D721Med (cell line): Measurements from ENCODE around the gene MS4A10.

Experiments used
- DNase-seq: peaks from one replicate; pipeline ENCODE4 v3.0.0; 2011; ENCODE audit warnings: low spot score; ENCODE audit not compliant: insufficient read length
- FAIRE-seq: peaks from 2 replicates; lab custom pipeline; 2011; peaks lifted over from hg19 to GRCh38; lab: Jason Lieb, UNC
- TF ChIP-seq, protein P1 (sequence below): IDR thresholded peaks from 2 replicates; pipeline ENCODE4 v1.5.1; 2012; ENCODE audit warnings: mild to moderate bottlenecking, control low read depth; ENCODE audit not compliant: insufficient read depth; ENCODE audit errors: missing control alignments

Gene MS4A10

DNA sequence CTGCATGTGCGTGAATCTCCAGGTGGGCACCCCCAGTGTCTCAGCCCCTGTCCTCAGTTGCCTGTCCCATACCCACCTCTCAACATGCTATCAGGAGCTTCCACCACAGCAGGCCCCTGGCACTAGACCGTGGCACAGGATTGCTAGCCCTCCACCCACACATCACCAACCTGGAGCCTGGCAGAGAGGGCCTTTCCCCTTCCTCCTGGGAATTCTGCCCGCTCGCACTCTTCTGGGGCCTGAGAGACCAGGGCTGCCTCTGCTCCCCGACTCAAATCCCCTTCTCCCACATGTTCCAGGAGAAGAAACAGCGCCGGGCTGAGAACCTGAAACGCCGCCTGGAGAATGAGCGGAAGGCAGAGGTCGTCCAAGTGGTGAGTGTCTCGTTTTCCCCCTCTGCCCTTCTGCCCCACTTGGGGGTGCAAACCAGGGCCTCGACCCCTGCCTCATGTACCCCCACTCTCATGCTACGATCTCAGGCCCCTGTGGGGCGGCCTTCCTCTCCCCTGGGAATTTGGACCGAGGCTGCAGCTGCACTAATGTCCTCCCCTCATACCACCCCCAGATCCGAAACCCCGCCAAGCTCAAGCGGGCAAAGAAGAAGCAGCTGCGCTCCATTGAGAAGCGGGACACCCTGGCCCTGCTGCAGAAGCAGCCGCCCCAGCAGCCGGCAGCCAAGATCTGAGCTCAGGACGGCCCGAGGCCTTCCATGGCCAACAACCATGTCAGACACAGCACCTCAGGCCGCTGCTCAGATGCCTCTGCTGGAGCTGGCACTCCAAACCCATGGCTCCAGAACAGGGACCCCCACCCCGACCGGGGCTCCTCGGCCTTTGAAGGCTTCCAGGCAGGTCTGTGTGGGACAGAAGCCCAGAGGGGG, 64.7 kb downstream of the MS4A10 start:
- TF ChIP-seq, protein P1, sequence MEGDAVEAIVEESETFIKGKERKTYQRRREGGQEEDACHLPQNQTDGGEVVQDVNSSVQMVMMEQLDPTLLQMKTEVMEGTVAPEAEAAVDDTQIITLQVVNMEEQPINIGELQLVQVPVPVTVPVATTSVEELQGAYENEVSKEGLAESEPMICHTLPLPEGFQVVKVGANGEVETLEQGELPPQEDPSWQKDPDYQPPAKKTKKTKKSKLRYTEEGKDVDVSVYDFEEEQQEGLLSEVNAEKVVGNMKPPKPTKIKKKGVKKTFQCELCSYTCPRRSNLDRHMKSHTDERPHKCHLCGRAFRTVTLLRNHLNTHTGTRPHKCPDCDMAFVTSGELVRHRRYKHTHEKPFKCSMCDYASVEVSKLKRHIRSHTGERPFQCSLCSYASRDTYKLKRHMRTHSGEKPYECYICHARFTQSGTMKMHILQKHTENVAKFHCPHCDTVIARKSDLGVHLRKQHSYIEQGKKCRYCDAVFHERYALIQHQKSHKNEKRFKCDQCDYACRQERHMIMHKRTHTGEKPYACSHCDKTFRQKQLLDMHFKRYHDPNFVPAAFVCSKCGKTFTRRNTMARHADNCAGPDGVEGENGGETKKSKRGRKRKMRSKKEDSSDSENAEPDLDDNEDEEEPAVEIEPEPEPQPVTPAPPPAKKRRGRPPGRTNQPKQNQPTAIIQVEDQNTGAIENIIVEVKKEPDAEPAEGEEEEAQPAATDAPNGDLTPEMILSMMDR = no peak
- DNase-seq (no peak), FAIRE-seq (no peak)
